CD14-positive monocyte (primary cell): ENCODE data around the gene NEIL3. TPM values are rescaled to one million over a fixed set of nuclear protein-coding genes. Genes with fewer than 3 reads are reported as not detected.
"Not testable (repeated sequence)": the region's sequence is repeated elsewhere in the genome, so short reads cannot be mapped to it uniquely, and the experiment has no call there.

Source experiments
- DNase-seq, 3 donors: peaks; one replicate each; pipeline ENCODE4 v3.0.0-alpha.2; 2011 to 2022
- H2AFZ ChIP-seq: 2 replicates; pipeline ENCODE4 v1.6.0; 2012; ENCODE audit warnings: mild to moderate bottlenecking, low read depth, low read length, inconsistent platforms; ENCODE audit not compliant: insufficient read depth, poor library complexity, severe bottlenecking
- H3K27ac ChIP-seq, 2 donors: 1 replicate in 1 of 2; 2 replicates in 1 of 2; pipeline ENCODE4 v1.5.1; 2012 to 2013; ENCODE audit warnings: low read length in 2 of 2, control low read depth in 1 of 2, inconsistent platforms in 1 of 2, low read depth in 1 of 2, mild to moderate bottlenecking in 1 of 2
- H3K27me3 ChIP-seq, 2 donors: one replicate each; pipeline versions ENCODE4 v1.6.0 to v1.6.1; 2011 to 2013; ENCODE audit warnings: low read length in 2 of 2; ENCODE audit not compliant: control insufficient read depth in 2 of 2, insufficient read depth in 2 of 2
- H3K36me3 ChIP-seq, 2 donors: replicated peaks in 1 of 2; 1 replicate in 1 of 2; 2 replicates in 1 of 2; pipeline versions ENCODE4 v1.5.1 to v1.6.1; 2012 to 2013; ENCODE audit warnings: low read length in 2 of 2, control low read depth in 1 of 2, inconsistent platforms in 1 of 2, mild to moderate bottlenecking in 1 of 2; ENCODE audit not compliant: insufficient read depth in 2 of 2, control insufficient read depth in 1 of 2
- H3K4me1 ChIP-seq, 2 donors: 1 replicate in 1 of 2; 2 replicates in 1 of 2; pipeline versions ENCODE4 v1.5.1 to v1.6.1; 2012 to 2013; ENCODE audit warnings: low read length in 2 of 2, control low read depth in 1 of 2, inconsistent platforms in 1 of 2, mild to moderate bottlenecking in 1 of 2, moderate library complexity in 1 of 2; ENCODE audit not compliant: insufficient read depth in 2 of 2, control insufficient read depth in 1 of 2
- H3K4me2 ChIP-seq: replicated peaks from 2 replicates; pipeline ENCODE3; 2012; ENCODE audit warnings: low read length, moderate library complexity, mild to moderate bottlenecking; ENCODE audit not compliant: poor library complexity, severe bottlenecking; ENCODE audit errors: extremely low read depth
- H3K4me3 ChIP-seq, 3 experiments: fragments of 200-600 bp in 1 of 3; sonication (generic) in 1 of 3; replicated peaks in 1 of 3; 1 replicate in 2 of 3; 2 replicates in 1 of 3; pipeline ENCODE4 v1.5.1; 2011 to 2013; ENCODE audit warnings: low read length in 3 of 3, mild to moderate bottlenecking in 3 of 3, control low read depth in 2 of 3, low read depth in 2 of 3, inconsistent platforms in 1 of 3, moderate library complexity in 1 of 3
- H3K79me2 ChIP-seq: 2 replicates; pipeline ENCODE4 v1.6.0; 2012; ENCODE audit warnings: mild to moderate bottlenecking, control low read depth, inconsistent platforms, low read length, moderate library complexity; ENCODE audit not compliant: insufficient read depth
- H3K9ac ChIP-seq: 2 replicates; pipeline ENCODE4 v1.6.0; 2017; ENCODE audit warnings: low read length, mild to moderate bottlenecking; ENCODE audit not compliant: insufficient read depth, poor library complexity, severe bottlenecking
- H3K9me3 ChIP-seq, 2 donors: replicated peaks in 1 of 2; 1 replicate in 1 of 2; 2 replicates in 1 of 2; pipeline versions ENCODE4 v1.5.1 to v1.6.1; 2012 to 2013; ENCODE audit warnings: low read length in 2 of 2, control low read depth in 1 of 2; ENCODE audit not compliant: control insufficient read depth in 1 of 2, insufficient read depth in 1 of 2
- H4K20me1 ChIP-seq: 2 replicates; pipeline ENCODE4 v1.6.0; 2012; ENCODE audit warnings: mild to moderate bottlenecking, low read length, control low read depth, moderate library complexity; ENCODE audit not compliant: insufficient read depth
- H3K27ac Mint-ChIP-seq, 7 donors: one replicate each; pipeline ENCODE4 v1.8.0; 2020; ENCODE audit warnings: mild to moderate bottlenecking in 7 of 7, mixed read lengths in 7 of 7, moderate library complexity in 6 of 7, inconsistent platforms in 2 of 7
- H3K27me3 Mint-ChIP-seq, 3 donors: one replicate each; pipeline ENCODE4 v1.8.0; 2021 to 2022; ENCODE audit warnings: low read depth in 3 of 3, mild to moderate bottlenecking in 3 of 3, mixed read lengths in 3 of 3, moderate library complexity in 3 of 3, inconsistent platforms in 1 of 3
- H3K36me3 Mint-ChIP-seq, 2 donors: one replicate each; pipeline ENCODE4 v1.8.0; 2020; ENCODE audit warnings: mixed read lengths in 2 of 2, inconsistent platforms in 1 of 2, mild to moderate bottlenecking in 1 of 2
- H3K4me1 Mint-ChIP-seq: one replicate; pipeline ENCODE4 v1.8.0; 2020; ENCODE audit warnings: mild to moderate bottlenecking, mixed read lengths
- H3K4me3 Mint-ChIP-seq, 2 donors: one replicate each; pipeline ENCODE4 v1.8.0; 2020; ENCODE audit warnings: mild to moderate bottlenecking in 2 of 2, mixed read lengths in 2 of 2, moderate library complexity in 1 of 2
- H3K9me3 Mint-ChIP-seq, 7 donors: one replicate each; pipeline ENCODE4 v1.8.0; 2020 to 2022; ENCODE audit warnings: mixed read lengths in 7 of 7, mild to moderate bottlenecking in 6 of 7, moderate library complexity in 6 of 7, inconsistent platforms in 2 of 7
- CTCF ChIP-seq: fragments of 200-600 bp; IDR thresholded peaks from one replicate; pipeline ENCODE4 v1.8.0; 2022; ENCODE audit warnings: antibody characterized with exemption, mild to moderate bottlenecking
- WGBS: methylation state at CpG from one replicate; pipeline ENCODE4 v1.1.5; 2013; ENCODE audit warnings: missing lambda C conversion rate; ENCODE audit not compliant: insufficient coverage; 5-methylcytosine and 5-hydroxymethylcytosine counted together
- intact Hi-C, 2 donors: fragments of 100-400 bp; cut with micrococcal nuclease; formaldehyde crosslinking; loops; one replicate each; pipeline versions ENCODE4 v1.15.0 to v1.15.1; 2023
- polyA plus RNA-seq, 3 donors: library from polyadenylated mRNA; depleted of rRNA in 1 of 3; unstranded in 2 of 3; stranded (reverse) in 1 of 3; fragments of 300-500 nt in 2 of 3; fragments of >200 nt in 1 of 3; fragmentation: Illumina TruSeq in 2 of 3; gene quantifications; 1 replicate in 2 of 3; 2 replicates in 1 of 3; pipeline ENCODE4 v1.2.3, GENCODE V29; 2012 to 2021

NEIL3 gene
- polyA plus RNA-seq, 3 donors, result 0.70 to 0.85 TPM; not detected in 1

- no CpG with 5 or more reads among the region's 4 CpGs for WGBS
Measured at GRCh38 chr4:177302371-177303100, 7.1 kb upstream of the NEIL3 start.

GRCh38 chr4:177304094-177304493, 5.6 kb upstream of the NEIL3 start:
- no peaks in the 10 kb centered on the region for H3K79me2 ChIP-seq
- WGBS, result no CpG with 5 or more reads among the region's 4 CpGs
- H3K4me1 ChIP-seq, result peaks cover 28 to 37% of the 10 kb centered on the region in 2 donors
- Mint-ChIP-seq H3K27me3 (peaks cover 0 to 3% (median 3%) of the 10 kb centered on the region in 3 donors), H3K27ac (no peak overlapping the region), H3K36me3 (no peaks in the 10 kb centered on the region), H3K4me1 (peaks cover 31% of the 10 kb centered on the region), H3K4me3 (no peak overlapping the region), H3K9me3 (no peaks in the 10 kb centered on the region)
- H3K4me3 ChIP-seq, result no peak overlapping the region
- no peaks in the 10 kb centered on the region for H4K20me1 ChIP-seq
- no peaks in the 10 kb centered on the region for H3K27me3 ChIP-seq
- no peak for TF ChIP-seq CTCF
- no peaks in the 10 kb centered on the region for H3K9me3 ChIP-seq
- no peak overlapping the region for H3K9ac ChIP-seq
- no peaks in the 10 kb centered on the region for H3K36me3 ChIP-seq
- H2AFZ ChIP-seq, result no peak overlapping the region
- H3K4me2 ChIP-seq, result no peak overlapping the region
- no peak overlapping the region for H3K27ac ChIP-seq
- intact Hi-C loops, result no loop called here
- DNase-seq, result no peak

More at GRCh38 chr4:177302371-177303100, 7.1 kb upstream of the NEIL3 start:
- Histone ChIP-seq H3K4me2 (no peak overlapping the region), H3K79me2 (no peaks in the 10 kb centered on the region), H3K4me1 (peaks cover 13 to 21% of the 10 kb centered on the region in 2 donors), H2AFZ (no peak overlapping the region), H3K4me3 (no peak overlapping the region), H3K27ac (no peak overlapping the region), H3K9ac (no peak overlapping the region), H3K9me3 (peaks cover 5 to 7% of the 10 kb centered on the region in 2 donors), H4K20me1 (no peaks in the 10 kb centered on the region), H3K36me3 (no peaks in the 10 kb centered on the region), H3K27me3 (no peaks in the 10 kb centered on the region)
- intact Hi-C loops, result no loop called here
- Mint-ChIP-seq H3K9me3 (peaks cover 5 to 7% (median 6%) of the 10 kb centered on the region in 7 donors), H3K27me3 (peaks cover 0 to 3% (median 3%) of the 10 kb centered on the region in 3 donors), H3K4me3 (no peak overlapping the region), H3K4me1 (peaks cover 19% of the 10 kb centered on the region), H3K36me3 (no peaks in the 10 kb centered on the region), H3K27ac (no peak overlapping the region)
- TF ChIP-seq CTCF, result no peak
- no peak for DNase-seq

- H3K27me3 ChIP-seq, H3K9me3 ChIP-seq, H3K27me3 Mint-ChIP-seq, H3K36me3 ChIP-seq, H3K9ac ChIP-seq, H4K20me1 ChIP-seq, H3K4me2 ChIP-seq, DNase-seq, H2AFZ ChIP-seq, H3K36me3 Mint-ChIP-seq, H3K27ac ChIP-seq, H3K4me3 ChIP-seq, H3K4me3 Mint-ChIP-seq, H3K79me2 ChIP-seq, H3K9me3 Mint-ChIP-seq, H3K27ac Mint-ChIP-seq: not testable (repeated sequence)
- intact Hi-C loops, result loop anchor here in 1 of 2 donors (5.0 kb wide), 1 partner anchor 137 kb away; the partner anchor contains the start of gene AGA
- 100% methylated on average over 1 of the region's 3 CpGs for WGBS
- H3K4me1 Mint-ChIP-seq, result peaks cover 34% of the 10 kb centered on the region
- peaks cover 32 to 42% of the 10 kb centered on the region in 2 donors for H3K4me1 ChIP-seq
Measured at GRCh38 chr4:177304864-177305263, 4.8 kb upstream of the NEIL3 start.
